ENCODE data around the gene SLCO4C1. TPM values are rescaled to one million over a fixed set of nuclear protein-coding genes. Genes with fewer than 3 reads are reported as not detected.

SLCO4C1 gene
- total and polyA plus RNA-seq, 2 of the 4 experiments (the other 2 are of a cell fraction), result not detected

DNA sequence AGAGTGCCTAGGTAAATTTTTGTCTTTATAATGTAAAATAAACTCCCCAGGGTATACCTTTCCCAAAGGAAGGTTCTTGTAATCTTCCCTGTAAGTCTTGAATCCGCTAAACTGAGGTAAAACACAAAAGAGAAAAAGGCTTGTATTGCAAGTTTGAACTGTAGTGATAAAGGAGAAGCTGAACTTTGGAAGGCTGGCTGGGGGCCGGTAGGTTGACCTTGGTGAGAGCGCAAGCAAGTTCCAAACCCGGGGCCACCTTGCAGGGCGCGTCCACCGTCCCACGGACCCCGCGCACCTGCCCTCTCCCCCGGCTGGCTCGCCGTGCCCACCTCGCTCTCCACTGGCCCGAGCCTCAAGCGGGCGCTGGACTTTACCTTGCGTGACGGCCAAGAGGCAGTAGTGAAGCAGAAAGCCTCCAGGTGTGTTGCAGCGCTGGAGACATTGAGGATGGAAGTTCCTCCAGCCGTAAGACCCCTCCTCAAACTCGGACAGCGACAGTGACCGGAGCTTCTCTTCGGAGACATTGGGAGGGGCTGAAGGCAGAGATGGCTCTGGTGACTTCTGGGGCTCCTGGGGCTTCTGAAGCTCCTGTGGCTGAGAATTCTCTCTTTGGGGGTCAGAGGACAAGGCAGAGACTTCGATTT is 428 bp downstream of the SLCO4C1 start:
- Histone ChIP-seq H2AK5ac (ENCODE audit: low read depth, low read length) (no peak overlapping the region), H3K27ac (ENCODE audit: insufficient read depth, low read length) (no peak overlapping the region), H3K4me1 (ENCODE audit: control insufficient read depth, insufficient read depth, low read length) (no peaks in the 10 kb centered on the region), H3K27me3 (ENCODE audit: control insufficient read depth, insufficient read depth, low read length) (no peaks in the 10 kb centered on the region), H3K79me1 (ENCODE audit: low read depth in 1 of 2, low read length in 2 of 2) (no peaks in the 10 kb centered on the region), H2BK5ac (ENCODE audit: low read depth, low read length, poor library complexity, severe bottlenecking) (no peak overlapping the region), H3K4me3 (ENCODE audit: insufficient read depth, low read depth, low read length) (no peak overlapping the region), H2BK20ac (ENCODE audit: low read depth, low read length) (no peak overlapping the region), H3K14ac (replicated peaks; ENCODE audit: low read depth, low read length) (no peak overlapping the region), H2AFZ (replicated peaks; ENCODE audit: low read length, poor library complexity) (no peak overlapping the region), H3K18ac (ENCODE audit: low read depth, low read length) (no peak overlapping the region), H3K9ac (ENCODE audit: low read depth, low read length) (no peak overlapping the region), H3K9me3 (ENCODE audit: control insufficient read depth, insufficient read depth, low read length) (peaks cover 14% of the 10 kb centered on the region), H3K23ac (ENCODE audit: low read depth, low read length) (no peak overlapping the region), H2AK9ac (replicated peaks; ENCODE audit: low read depth, low read length, poor library complexity) (no peak overlapping the region), H3K4ac (ENCODE audit: low read depth, low read length) (no peak overlapping the region), H2BK120ac (ENCODE audit: low read depth, low read length) (no peak overlapping the region), H3K9me1 (ENCODE audit: insufficient read depth, low read length) (no peaks in the 10 kb centered on the region), H3K56ac (ENCODE audit: extremely low read depth, insufficient read depth, low read length) (no peak overlapping the region), H4K91ac (ENCODE audit: insufficient read depth, low read depth, low read length) (no peak overlapping the region), H3K36me3 (ENCODE audit: control insufficient read depth, insufficient read depth, low read length) (no peaks in the 10 kb centered on the region), H2BK15ac (ENCODE audit: low read depth, low read length) (no peak overlapping the region), H4K5ac (ENCODE audit: low read depth, low read length) (no peak overlapping the region), H4K20me1 (ENCODE audit: insufficient read depth, low read length) (no peaks in the 10 kb centered on the region), H3K4me2 (ENCODE audit: low read depth, low read length) (no peak overlapping the region), H4K8ac (ENCODE audit: low read depth in 2 of 2, low read length in 2 of 2) (no peak overlapping the region)
- DNase-seq (no peak), ATAC-seq (ENCODE audit: low read depth) (no peak)
- BruUV-seq (replicated peaks), result no TSS peak
- POLR2A ChIA-PET (ENCODE audit: unreplicated experiment), result no interaction called here
- in situ Hi-C loops (cut with MboI; ENCODE audit: low sequenced_read_pairs), result no loop called here
- intact Hi-C loops (cut with micrococcal nuclease), result no loop called here
- WGBS, 2 experiments (ENCODE audit: extremely low coverage in 2 of 2, insufficient read length in 1 of 2), result 0% methylated on average over 2 of the region's 26 CpGs; no CpG with 5 or more reads in 1 of the 2 experiments
- TF ChIP-seq, protein P1, sequence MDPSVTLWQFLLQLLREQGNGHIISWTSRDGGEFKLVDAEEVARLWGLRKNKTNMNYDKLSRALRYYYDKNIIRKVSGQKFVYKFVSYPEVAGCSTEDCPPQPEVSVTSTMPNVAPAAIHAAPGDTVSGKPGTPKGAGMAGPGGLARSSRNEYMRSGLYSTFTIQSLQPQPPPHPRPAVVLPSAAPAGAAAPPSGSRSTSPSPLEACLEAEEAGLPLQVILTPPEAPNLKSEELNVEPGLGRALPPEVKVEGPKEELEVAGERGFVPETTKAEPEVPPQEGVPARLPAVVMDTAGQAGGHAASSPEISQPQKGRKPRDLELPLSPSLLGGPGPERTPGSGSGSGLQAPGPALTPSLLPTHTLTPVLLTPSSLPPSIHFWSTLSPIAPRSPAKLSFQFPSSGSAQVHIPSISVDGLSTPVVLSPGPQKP (IDR thresholded peaks at IDR 0.05; ENCODE audit: borderline replicate concordance, low read depth, low read length), result no peak
- TF ChIP-seq CEBPB (IDR thresholded peaks at IDR 0.05; ENCODE audit: low read depth, low read length) (no peak), RFX5 (IDR thresholded peaks at IDR 0.05; ENCODE audit: low read depth, low read length) (no peak), RCOR1 (IDR thresholded peaks at IDR 0.05; ENCODE audit: insufficient replicate concordance, low read length) (no peak), RAD21 (IDR thresholded peaks at IDR 0.05; ENCODE audit: low read length) (no peak), POLR2A (IDR thresholded peaks at IDR 0.05; ENCODE audit: low read depth, low read length) (no peak), SMC3 (IDR thresholded peaks at IDR 0.05; ENCODE audit: low read depth, low read length) (no peak), MAFK (IDR thresholded peaks at IDR 0.05; ENCODE audit: low read depth, low read length) (no peak), FOS (IDR thresholded peaks at IDR 0.05; ENCODE audit: low read depth, low read length) (no peak), BHLHE40 (IDR thresholded peaks at IDR 0.05; ENCODE audit: low read depth, low read length) (no peak)
- TF ChIP-seq, protein P2, sequence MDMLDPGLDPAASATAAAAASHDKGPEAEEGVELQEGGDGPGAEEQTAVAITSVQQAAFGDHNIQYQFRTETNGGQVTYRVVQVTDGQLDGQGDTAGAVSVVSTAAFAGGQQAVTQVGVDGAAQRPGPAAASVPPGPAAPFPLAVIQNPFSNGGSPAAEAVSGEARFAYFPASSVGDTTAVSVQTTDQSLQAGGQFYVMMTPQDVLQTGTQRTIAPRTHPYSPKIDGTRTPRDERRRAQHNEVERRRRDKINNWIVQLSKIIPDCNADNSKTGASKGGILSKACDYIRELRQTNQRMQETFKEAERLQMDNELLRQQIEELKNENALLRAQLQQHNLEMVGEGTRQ (IDR thresholded peaks at IDR 0.05; ENCODE audit: low read depth, low read length), result no peak
- TF ChIP-seq, protein P3, sequence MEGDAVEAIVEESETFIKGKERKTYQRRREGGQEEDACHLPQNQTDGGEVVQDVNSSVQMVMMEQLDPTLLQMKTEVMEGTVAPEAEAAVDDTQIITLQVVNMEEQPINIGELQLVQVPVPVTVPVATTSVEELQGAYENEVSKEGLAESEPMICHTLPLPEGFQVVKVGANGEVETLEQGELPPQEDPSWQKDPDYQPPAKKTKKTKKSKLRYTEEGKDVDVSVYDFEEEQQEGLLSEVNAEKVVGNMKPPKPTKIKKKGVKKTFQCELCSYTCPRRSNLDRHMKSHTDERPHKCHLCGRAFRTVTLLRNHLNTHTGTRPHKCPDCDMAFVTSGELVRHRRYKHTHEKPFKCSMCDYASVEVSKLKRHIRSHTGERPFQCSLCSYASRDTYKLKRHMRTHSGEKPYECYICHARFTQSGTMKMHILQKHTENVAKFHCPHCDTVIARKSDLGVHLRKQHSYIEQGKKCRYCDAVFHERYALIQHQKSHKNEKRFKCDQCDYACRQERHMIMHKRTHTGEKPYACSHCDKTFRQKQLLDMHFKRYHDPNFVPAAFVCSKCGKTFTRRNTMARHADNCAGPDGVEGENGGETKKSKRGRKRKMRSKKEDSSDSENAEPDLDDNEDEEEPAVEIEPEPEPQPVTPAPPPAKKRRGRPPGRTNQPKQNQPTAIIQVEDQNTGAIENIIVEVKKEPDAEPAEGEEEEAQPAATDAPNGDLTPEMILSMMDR (conservative IDR thresholded peaks at IDR 0.05; ENCODE audit: low read depth, low read length), result no peak
- dilution Hi-C loops (cut with HindIII; ENCODE audit: low sequenced_read_pairs, unreplicated experiment), result no loop called here
- CTCF ChIA-PET, result no interaction called here

All from IMR-90 (cell line).